Myocyte (in vitro differentiated cells): Measurements from ENCODE around the gene VPS18. TPM values are rescaled to one million over a fixed set of nuclear protein-coding genes. Genes with fewer than 3 reads are reported as not detected.

Source experiments
- DNase-seq: peaks from one replicate; pipeline ENCODE4 v3.0.0-alpha.2; 2012; ENCODE audit warnings: low read depth
- total RNA-seq: library from RNA; depleted of rRNA; stranded (reverse); fragments of >200 nt; gene quantifications from 2 replicates; pipeline ENCODE4 v1.2.3, GENCODE V29; 2014

VPS18 gene
- total RNA-seq, 1 donor from 2014 or later, result 43.3 TPM

- DNase-seq, result no peak
Measured at GRCh38 chr15:40952301-40952900, 58.2 kb downstream of the VPS18 start.

GRCh38 chr15:40952901-40953712 lies 58.9 kb downstream of the VPS18 start, which contains the start of gene CHAC1:
CHAC1 (plus strand) TSS chr15:40953471; CDS start chr15:40953584, 113 bp downstream.
- peak; percentile 96 for DNase-seq

Other genes with a start within 250 kb of the VPS18 start
- gene RAD51, start 199.3 kb upstream of the VPS18 start, total RNA-seq, result 0.94 and 2.3 TPM in 2 replicates
- gene RMDN3, start 139.2 kb upstream of the VPS18 start, total RNA-seq, result 22.2 and 25.5 TPM in 2 replicates
- gene GCHFR, start 130.4 kb upstream of the VPS18 start, total RNA-seq, result 5.5 and 8.0 TPM in 2 replicates
- gene C15orf62, start 124.5 kb upstream of the VPS18 start, total RNA-seq, result not detected in 2 replicates
- gene ZFYVE19, start 87.4 kb upstream of the VPS18 start, total RNA-seq, result 24.3 and 24.4 TPM in 2 replicates
- gene DNAJC17, start 87.0 kb upstream of the VPS18 start, total RNA-seq, result 17.9 and 51.4 TPM in 2 replicates
- not detected in 2 replicates for gene PPP1R14D, start 65.7 kb upstream of the VPS18 start, total RNA-seq
- gene SPINT1, start 50.4 kb upstream of the VPS18 start, total RNA-seq, result not detected in 2 replicates
- 0.10 TPM in 1 of 2 replicates, not detected in the other for gene RHOV, start 20.2 kb upstream of the VPS18 start, total RNA-seq
- 0.13 TPM in 1 of 2 replicates, not detected in the other for gene DLL4, start 34.9 kb downstream of the VPS18 start, total RNA-seq
- 5.5 and 10.4 TPM in 2 replicates for gene CHAC1, start 59.0 kb downstream of the VPS18 start, total RNA-seq
- gene INO80, start 221.8 kb downstream of the VPS18 start, total RNA-seq, result 14.0 and 14.8 TPM in 2 replicates